ENCODE data around the gene CISD3. TPM values are rescaled to one million over a fixed set of nuclear protein-coding genes. Genes with fewer than 3 reads are reported as not detected.

The CISD3 gene
- total and polyA plus RNA-seq, 10 of the 15 experiments (the other 5 are each of a cell fraction or from before 2014, with no cell fraction given) = 2.6 to 38.1 (median 8.1) TPM

DNA sequence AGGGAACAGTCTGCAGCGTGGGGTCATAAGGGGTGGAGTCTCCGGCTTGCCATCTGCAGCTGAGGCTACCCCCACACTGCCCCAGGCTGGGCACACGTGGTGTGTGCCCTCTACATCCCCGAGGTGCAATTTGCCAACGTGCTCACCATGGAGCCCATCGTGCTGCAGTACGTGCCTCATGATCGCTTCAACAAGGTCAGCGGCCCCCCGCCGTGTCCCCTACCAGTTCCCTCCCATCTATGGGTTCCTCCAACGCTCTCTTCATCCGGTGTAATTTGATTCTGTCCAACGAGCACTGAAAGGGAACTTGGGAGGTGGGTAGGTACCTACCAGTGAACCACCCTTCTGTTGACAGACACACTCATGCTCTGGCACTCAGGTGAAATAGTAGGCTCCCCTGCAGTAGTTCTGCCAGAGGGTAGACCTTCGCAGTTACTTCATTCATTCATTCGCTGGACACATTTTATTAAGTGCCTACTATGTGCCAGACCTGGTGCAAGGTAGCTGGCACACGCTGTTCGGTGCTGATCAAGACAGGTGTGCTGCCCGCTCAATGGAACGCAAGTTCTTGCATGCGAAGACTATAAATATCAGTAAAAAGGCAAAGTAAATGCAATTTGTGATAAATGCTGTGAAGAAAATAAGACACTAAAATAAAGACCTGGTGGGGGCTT, 22.3 kb upstream of the CISD3 start:
- SMC1A ChIA-PET (ENCODE audit: uncharacterized antibody, unreplicated experiment) = interaction anchor here (1.7 kb wide), 1 partner anchor 7 kb away, joined by 4 read pairs; no protein-coding TSS in a partner anchor
- in situ Hi-C loops (cut with MboI) (no loop called here), intact Hi-C loops (cut with micrococcal nuclease; ENCODE audit: unreplicated experiment) (no loop called here)
- RAD21 ChIA-PET (ENCODE audit: unreplicated experiment) = interaction anchor here (1.3 to 3.8 kb wide), 3 partner anchors 23 to 39 kb away, joined by 3 to 24 read pairs (median 20); partner anchors contain the start of gene CISD3
- Histone ChIP-seq H3K27ac (ENCODE audit: control insufficient read depth, insufficient read depth) (no peak overlapping the region), H3K79me2 (ENCODE audit: control insufficient read depth, insufficient read depth, low read length) (peaks cover 59% of the 10 kb centered on the region), H3K9ac (ENCODE audit: control insufficient read depth, insufficient read depth, low read length) (no peak overlapping the region), H4K20me1 (ENCODE audit: control insufficient read depth, insufficient read depth) (no peaks in the 10 kb centered on the region), H3K36me3 (ENCODE audit: control insufficient read depth in 2 of 2, insufficient read depth in 2 of 2, low read length in 1 of 2) (peaks cover 20 to 34% of the 10 kb centered on the region in 2 experiments; a peak in 3 of 4 replicates), H3K4me3 (peak overlapping the region; percentile 99), H3K4me1 (ENCODE audit: control insufficient read depth, insufficient read depth, low read length) (peaks cover 9% of the 10 kb centered on the region), H2AFZ (ENCODE audit: control insufficient read depth, low read depth, low read length) (no peak overlapping the region), H3K4me2 (ENCODE audit: control insufficient read depth, insufficient read depth) (peak overlapping the region; percentile 81), H3K27me3 (replicated peaks in 1 of 2; ENCODE audit: control insufficient read depth in 2 of 2, insufficient read depth in 2 of 2, low read length in 1 of 2) (no peaks in the 10 kb centered on the region), H3K9me3 (replicated peaks; ENCODE audit: control insufficient read depth, insufficient read depth, low read length) (no peaks in the 10 kb centered on the region)
- no peak for DNase-seq (ENCODE audit: low read depth, low spot score)
- POLR2A ChIA-PET = interaction anchor here (1.4 kb wide), 1 partner anchor 23 kb away, joined by 4 read pairs; no protein-coding TSS in a partner anchor
- CTCF ChIA-PET = interaction anchor here (1.1 to 3.2 kb wide), 5 partner anchors 23 to 40 kb away, joined by 4 to 17 read pairs (median 5); partner anchors contain the start of gene EPOP
- TSS peak; percentile 21 for BruUV-seq (replicated peaks)
- no peak for TF ChIP-seq CHD4 (IDR thresholded peaks at IDR 0.05)
- TF ChIP-seq IKZF1 (conservative IDR thresholded peaks at IDR 0.05) = no peak
- no peak for TF ChIP-seq ATF7 (IDR thresholded peaks at IDR 0.05; ENCODE audit: low read depth)
- TF ChIP-seq ZNF24 (IDR thresholded peaks at IDR 0.05) = no peak
- no peak for TF ChIP-seq NFXL1 (IDR thresholded peaks at IDR 0.05; ENCODE audit: borderline replicate concordance)
- TF ChIP-seq JUND (IDR thresholded peaks at IDR 0.05; ENCODE audit: low read depth, low read length) = no peak
- TF ChIP-seq NBN (IDR thresholded peaks at IDR 0.05) = no peak
- no peak for FAIRE-seq
- WGBS (ENCODE audit: insufficient coverage, insufficient replicate concordance, low lambda C conversion rate, missing lambda C conversion rate) = 96% methylated on average over 21 of the region's 21 CpGs
- ATAC-seq = no peak

All from GM12878 (cell line).